ENCODE measurements around the gene CGN.

DNA sequence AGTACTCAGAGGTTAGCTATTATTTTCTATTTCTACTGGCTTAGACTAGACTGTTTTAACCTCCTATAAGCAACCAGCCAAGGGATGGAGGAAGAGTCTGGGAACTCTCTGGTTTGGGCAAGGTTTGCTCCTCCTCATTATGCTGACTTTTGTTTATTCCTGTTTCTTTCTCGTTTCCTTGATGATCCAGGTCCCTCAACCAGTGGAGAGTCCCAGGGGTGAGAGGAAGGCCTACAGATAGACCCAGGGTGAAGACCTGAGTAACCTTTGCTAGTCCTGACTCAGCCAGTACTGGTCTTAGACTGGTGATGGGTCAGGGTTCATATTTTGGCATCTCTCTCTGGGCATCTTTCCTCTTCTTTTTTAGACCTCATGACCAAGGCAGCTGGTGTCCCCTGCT, 34.4 kb downstream of the CGN start:
- TF ChIP-seq, protein P1, sequence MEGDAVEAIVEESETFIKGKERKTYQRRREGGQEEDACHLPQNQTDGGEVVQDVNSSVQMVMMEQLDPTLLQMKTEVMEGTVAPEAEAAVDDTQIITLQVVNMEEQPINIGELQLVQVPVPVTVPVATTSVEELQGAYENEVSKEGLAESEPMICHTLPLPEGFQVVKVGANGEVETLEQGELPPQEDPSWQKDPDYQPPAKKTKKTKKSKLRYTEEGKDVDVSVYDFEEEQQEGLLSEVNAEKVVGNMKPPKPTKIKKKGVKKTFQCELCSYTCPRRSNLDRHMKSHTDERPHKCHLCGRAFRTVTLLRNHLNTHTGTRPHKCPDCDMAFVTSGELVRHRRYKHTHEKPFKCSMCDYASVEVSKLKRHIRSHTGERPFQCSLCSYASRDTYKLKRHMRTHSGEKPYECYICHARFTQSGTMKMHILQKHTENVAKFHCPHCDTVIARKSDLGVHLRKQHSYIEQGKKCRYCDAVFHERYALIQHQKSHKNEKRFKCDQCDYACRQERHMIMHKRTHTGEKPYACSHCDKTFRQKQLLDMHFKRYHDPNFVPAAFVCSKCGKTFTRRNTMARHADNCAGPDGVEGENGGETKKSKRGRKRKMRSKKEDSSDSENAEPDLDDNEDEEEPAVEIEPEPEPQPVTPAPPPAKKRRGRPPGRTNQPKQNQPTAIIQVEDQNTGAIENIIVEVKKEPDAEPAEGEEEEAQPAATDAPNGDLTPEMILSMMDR (IDR thresholded peaks at IDR 0.05), result no peak
- TF ChIP-seq ZFX (IDR thresholded peaks at IDR 0.05; ENCODE audit: borderline replicate concordance), result no peak
